Common myeloid progenitor, CD34-positive (primary cell): ENCODE data around the gene SEC14L1. TPM values are rescaled to one million over a fixed set of nuclear protein-coding genes. Genes with fewer than 3 reads are reported as not detected.

ENCODE experiments used
- CTCF ChIA-PET: fragments of 350-600 bp; sonication (Branson Sonifier 250); formaldehyde crosslinking; loops from one replicate; lab custom pipeline; 2021; ENCODE audit warnings: antibody characterized with exemption; lab: Charles Lee
- POLR2A ChIA-PET: fragments of 350-600 bp; sonication (Branson Sonifier 250); formaldehyde crosslinking; loops from one replicate; lab custom pipeline; 2021; ENCODE audit warnings: antibody characterized with exemption; lab: Charles Lee
- DNase-seq, 3 donors: peaks; one replicate each; pipeline versions ENCODE4 v3.0.0 to v3.0.0-alpha.2; 2013
- H3K27ac ChIP-seq, 2 experiments: 1 replicate in 1 of 2; 2 replicates in 1 of 2; pipeline ENCODE4 v1.7.0; 2013; ENCODE audit warnings: inconsistent platforms in 2 of 2, low read length in 2 of 2, mild to moderate bottlenecking in 2 of 2, low read depth in 1 of 2, moderate library complexity in 1 of 2; ENCODE audit not compliant: severe bottlenecking in 2 of 2, insufficient read depth in 1 of 2, poor library complexity in 1 of 2
- H3K27me3 ChIP-seq, 5 experiments: replicated peaks in 2 of 5; 1 replicate in 3 of 5; 2 replicates in 2 of 5; pipeline versions ENCODE4 v1.6.1 to v1.7.0; 2013; ENCODE audit warnings: low read length in 4 of 5, mild to moderate bottlenecking in 2 of 5, moderate library complexity in 2 of 5, inconsistent platforms in 1 of 5; ENCODE audit not compliant: insufficient read depth in 5 of 5, control insufficient read depth in 4 of 5
- H3K36me3 ChIP-seq, 4 experiments: 1 replicate in 2 of 4; 2 replicates in 2 of 4; pipeline versions ENCODE4 v1.6.1 to v1.7.0; 2013; ENCODE audit warnings: low read length in 3 of 4, control low read depth in 1 of 4, mild to moderate bottlenecking in 1 of 4; ENCODE audit not compliant: control insufficient read depth in 4 of 4, insufficient read depth in 4 of 4
- H3K4me1 ChIP-seq, 4 experiments: 1 replicate in 3 of 4; 2 replicates in 1 of 4; pipeline versions ENCODE4 v1.6.1 to v1.7.1; 2013; ENCODE audit warnings: low read length in 3 of 4, mild to moderate bottlenecking in 3 of 4, control low read depth in 1 of 4, inconsistent platforms in 1 of 4, moderate library complexity in 1 of 4; ENCODE audit not compliant: control insufficient read depth in 4 of 4, insufficient read depth in 4 of 4; ENCODE audit errors: control extremely low read depth in 1 of 4
- H3K4me3 ChIP-seq, 7 experiments: 1 replicate in 4 of 7; 2 replicates in 3 of 7; pipeline versions ENCODE4 v1.5.1 to v1.7.0; 2013; ENCODE audit warnings: mild to moderate bottlenecking in 7 of 7, low read length in 6 of 7, moderate library complexity in 6 of 7, inconsistent platforms in 2 of 7, low read depth in 2 of 7, control low read depth in 1 of 7; ENCODE audit not compliant: insufficient read depth in 4 of 7, control insufficient read depth in 1 of 7; ENCODE audit errors: extremely low read depth in 1 of 7
- H3K9me3 ChIP-seq, 5 experiments: 1 replicate in 4 of 5; 2 replicates in 1 of 5; pipeline versions ENCODE4 v1.6.1 to v1.7.1; 2013; ENCODE audit warnings: low read length in 4 of 5, mild to moderate bottlenecking in 2 of 5, inconsistent platforms in 1 of 5, low read depth in 1 of 5, moderate library complexity in 1 of 5; ENCODE audit not compliant: control insufficient read depth in 4 of 5, insufficient read depth in 2 of 5; ENCODE audit errors: control extremely low read depth in 1 of 5
- WGBS: methylation state at CpG from one replicate; pipeline ENCODE4 v1.1.5; 2013; ENCODE audit not compliant: insufficient coverage; 5-methylcytosine and 5-hydroxymethylcytosine counted together
- polyA plus RNA-seq: library from polyadenylated mRNA; unstranded; fragments of 120-200 nt; gene quantifications from one replicate; pipeline ENCODE4 v1.2.1, GENCODE V29; 2013

Gene SEC14L1
- polyA plus RNA-seq = 32.1 TPM

- H3K9me3 ChIP-seq = peaks cover 0 to 12% (median 0%) of the 10 kb centered on the region in 5 experiments
- peak; percentile 52 to 79 (median 70) for DNase-seq
- peak within 1 kb of the TSS; percentile 63 to 93 (median 81) for H3K4me3 ChIP-seq
- H3K27ac ChIP-seq = peak within 1 kb of the TSS; percentile 78 to 90
- H3K27me3 ChIP-seq = no peaks in the 10 kb centered on the region
- ChIA-PET CTCF (interaction anchor here (1.0 to 4.0 kb wide), 7 partner anchors 12 to 93 kb away, joined by 3 to 26 read pairs (median 3); no protein-coding TSS in a partner anchor), POLR2A (interaction anchor here (0.6 to 2.9 kb wide), 5 partner anchors 13 to 358 kb away, joined by 3 to 22 read pairs (median 5); no protein-coding TSS in a partner anchor)
- WGBS = 0% methylated on average over 61 of the region's 99 CpGs
- H3K4me1 ChIP-seq = peaks cover 15 to 40% (median 26%) of the 10 kb centered on the region in 4 experiments
- H3K36me3 ChIP-seq = peaks cover 4 to 20% (median 11%) of the 10 kb centered on the region in 4 experiments
Measured at GRCh38 chr17:77140878-77141767, at the start of gene SEC14L1. Gene SEC14L1, plus strand, starts transcription at chr17:77140969. Its CDS starts 2,628 bp downstream, at chr17:77143597.

GRCh38 chr17:77092025-77092424 is 48.7 kb upstream of the SEC14L1 start:
- POLR2A ChIA-PET = no interaction called here
- no peak overlapping the region for H3K4me3 ChIP-seq

GRCh38 chr17:77095461-77095860 is 45.3 kb upstream of the SEC14L1 start:
- peaks cover 12 to 43% (median 33%) of the 10 kb centered on the region in 4 experiments for H3K36me3 ChIP-seq
- no peak for DNase-seq
- CTCF ChIA-PET = interaction anchor here (0.8 to 2.7 kb wide), 6 partner anchors 8 to 152 kb away, joined by 3 to 8 read pairs (median 4); no protein-coding TSS in a partner anchor
- peaks cover 3 to 29% (median 26%) of the 10 kb centered on the region in 4 experiments for H3K4me1 ChIP-seq
- no peaks in the 10 kb centered on the region for H3K9me3 ChIP-seq
- no peaks in the 10 kb centered on the region for H3K27me3 ChIP-seq
- 95% methylated on average over 6 of the region's 7 CpGs for WGBS
- H3K27ac ChIP-seq = no peak overlapping the region
- H3K4me3 ChIP-seq = no peak overlapping the region
- POLR2A ChIA-PET = no interaction called here

More at GRCh38 chr17:77092025-77092424, 48.7 kb upstream of the SEC14L1 start:
- 100% methylated on average over 7 of the region's 7 CpGs for WGBS
- Histone ChIP-seq H3K4me1 (peaks cover 7 to 34% (median 22%) of the 10 kb centered on the region in 4 experiments), H3K9me3 (no peaks in the 10 kb centered on the region), H3K27ac (no peak overlapping the region), H3K27me3 (no peaks in the 10 kb centered on the region), H3K36me3 (peaks cover 12 to 44% (median 28%) of the 10 kb centered on the region in 4 experiments)
- DNase-seq = no peak
- CTCF ChIA-PET = interaction anchor here (0.6 to 0.7 kb wide), 2 partner anchors 17 to 1245 kb away, joined by 3 read pairs; no protein-coding TSS in a partner anchor

- Histone ChIP-seq H3K27me3 (no peaks in the 10 kb centered on the region), H3K27ac (no peak overlapping the region), H3K36me3 (peaks cover 9 to 38% (median 29%) of the 10 kb centered on the region in 4 experiments), H3K9me3 (no peaks in the 10 kb centered on the region), H3K4me1 (peaks cover 3 to 28% (median 22%) of the 10 kb centered on the region in 4 experiments), H3K4me3 (no peak overlapping the region)
- POLR2A ChIA-PET = no interaction called here
- peak in 2 of 3 donors; percentile 69 to 70 for DNase-seq
- CTCF ChIA-PET = interaction anchor here (1.1 to 2.9 kb wide), 5 partner anchors 10 to 117 kb away, joined by 3 to 19 read pairs (median 4); no protein-coding TSS in a partner anchor
- WGBS = 92% methylated on average over 11 of the region's 12 CpGs
Measured at GRCh38 chr17:77096570-77097214, 44.1 kb upstream of the SEC14L1 start.

GRCh38 chr17:77097631-77098180 is 43.1 kb upstream of the SEC14L1 start:
- no peak for DNase-seq
- Histone ChIP-seq H3K4me3 (no peak overlapping the region), H3K9me3 (no peaks in the 10 kb centered on the region), H3K27me3 (no peaks in the 10 kb centered on the region), H3K4me1 (peaks cover 3 to 28% (median 22%) of the 10 kb centered on the region in 4 experiments), H3K27ac (no peak overlapping the region), H3K36me3 (peaks cover 5 to 32% (median 27%) of the 10 kb centered on the region in 4 experiments)
- ChIA-PET CTCF (interaction anchor here (1.0 to 2.9 kb wide), 8 partner anchors 9 to 116 kb away, joined by 3 to 19 read pairs (median 4); no protein-coding TSS in a partner anchor), POLR2A (interaction anchor here (0.8 to 1.0 kb wide), 2 partner anchors 27 to 42 kb away, joined by 3 to 4 read pairs; no protein-coding TSS in a partner anchor)
- 71% methylated on average over 3 of the region's 6 CpGs for WGBS

- H3K9me3 ChIP-seq = no peaks in the 10 kb centered on the region
- H3K27me3 ChIP-seq = no peaks in the 10 kb centered on the region
- WGBS = 53% methylated on average over 6 of the region's 9 CpGs
- H3K36me3 ChIP-seq = peaks cover 3 to 20% (median 17%) of the 10 kb centered on the region in 4 experiments
- ChIA-PET CTCF (interaction anchor here (1.0 to 2.9 kb wide), 6 partner anchors 10 to 146 kb away, joined by 3 to 19 read pairs (median 6); partner anchors contain the start of gene SEC14L1), POLR2A (interaction anchor here (1.0 kb wide), 1 partner anchor 41 kb away, joined by 4 read pairs; no protein-coding TSS in a partner anchor)
- peak overlapping the region in 1 of 2 experiments; percentile 30 for H3K27ac ChIP-seq
- peak; percentile 71 to 90 (median 81) for DNase-seq
- H3K4me1 ChIP-seq = peaks cover 3 to 28% (median 22%) of the 10 kb centered on the region in 4 experiments
- peak overlapping the region in 1 of 7 experiments; percentile 8 for H3K4me3 ChIP-seq
Measured at GRCh38 chr17:77098884-77099545, 41.8 kb upstream of the SEC14L1 start.
